WTC11 (cell line): ENCODE results near the gene ADGRL1. TPM values are rescaled to one million over a fixed set of nuclear protein-coding genes. Genes with fewer than 3 reads are reported as not detected.

Source experiments
- ATAC-seq: fragments of 200-7000 bp; cut with Tn5 transposase; 2 replicates; pipeline ENCODE4 v1.10.0; 2021; ENCODE audit warnings: mild to moderate bottlenecking, moderate library complexity
- CTCF ChIA-PET: fragments of 300-600 bp; sonication (Branson Sonifier 250); formaldehyde crosslinking; loops from one replicate; lab custom pipeline; 2021; ENCODE audit warnings: antibody characterized with exemption; lab: Charles Lee
- POLR2A ChIA-PET: fragments of 350-600 bp; sonication (Branson Sonifier 250); formaldehyde crosslinking; loops from one replicate; lab custom pipeline; 2021; ENCODE audit warnings: antibody characterized with exemption; lab: Charles Lee
- DNase-seq: peaks from one replicate; pipeline ENCODE4 v3.0.0; 2021; ENCODE audit warnings: low spot score
- H3K27ac Mint-ChIP-seq: 2 replicates; pipeline ENCODE4 v1.8.0; 2021; ENCODE audit warnings: mixed read lengths
- H3K27me3 Mint-ChIP-seq: 2 replicates; pipeline ENCODE4 v1.8.0; 2021; ENCODE audit warnings: low read depth, mild to moderate bottlenecking, moderate library complexity, mixed read lengths
- H3K36me3 Mint-ChIP-seq: 2 replicates; pipeline ENCODE4 v1.8.0; 2021; ENCODE audit warnings: mixed read lengths
- H3K4me1 Mint-ChIP-seq: 2 replicates; pipeline ENCODE4 v1.8.0; 2022; ENCODE audit warnings: mixed read lengths
- H3K4me3 Mint-ChIP-seq: 2 replicates; pipeline ENCODE4 v1.8.0; 2021; ENCODE audit warnings: mild to moderate bottlenecking, moderate library complexity, mixed read lengths
- H3K9me3 Mint-ChIP-seq: 2 replicates; pipeline ENCODE4 v1.8.0; 2021; ENCODE audit warnings: mixed read lengths
- ATF3 ChIP-seq: sonication (generic); formaldehyde crosslinking; conservative IDR thresholded peaks from 2 replicates; pipeline ENCODE4 v1.8.1; 2022; ENCODE audit warnings: mild to moderate bottlenecking, missing genetic modification reagents
- CTCF ChIP-seq: fragments of 200-600 bp; IDR thresholded peaks from 2 replicates; pipeline ENCODE4 v1.8.0; 2022; ENCODE audit warnings: antibody characterized with exemption
- ELF4 ChIP-seq: sonication (generic); formaldehyde crosslinking; IDR thresholded peaks from 2 replicates; pipeline ENCODE4 v1.8.1; 2022; ENCODE audit warnings: low read depth, mild to moderate bottlenecking, moderate library complexity, missing genetic modification reagents
- FOXK1 ChIP-seq: sonication (generic); formaldehyde crosslinking; IDR thresholded peaks from 2 replicates; pipeline ENCODE4 v1.8.0; 2022; ENCODE audit warnings: mild to moderate bottlenecking, moderate library complexity, missing genetic modification reagents
- GTF2I ChIP-seq: fragments of 250-450 bp; sonication (Bioruptor Pico); conservative IDR thresholded peaks from 2 replicates; pipeline ENCODE4 v1.4.0; 2021; ENCODE audit warnings: mild to moderate bottlenecking
- HMGA2 ChIP-seq: fragments of 250-450 bp; sonication (Bioruptor Pico); IDR thresholded peaks from 2 replicates; pipeline ENCODE4 v1.4.0; 2021; ENCODE audit warnings: mild to moderate bottlenecking, moderate library complexity
- NR2C2 ChIP-seq: sonication (generic); formaldehyde crosslinking; IDR thresholded peaks from 2 replicates; pipeline ENCODE4 v1.8.0; 2022; ENCODE audit warnings: mild to moderate bottlenecking, missing genetic modification reagents
- NR3C1 ChIP-seq: sonication (generic); formaldehyde crosslinking; conservative IDR thresholded peaks from 2 replicates; pipeline ENCODE4 v1.8.1; 2023; ENCODE audit warnings: low read depth, mild to moderate bottlenecking, missing genetic modification reagents
- PRDM15 ChIP-seq: sonication (generic); formaldehyde crosslinking; IDR thresholded peaks from 2 replicates; pipeline ENCODE4 v1.8.0; 2022; ENCODE audit warnings: missing genetic modification reagents
- PRRX2 ChIP-seq: fragments of 250-450 bp; sonication (Bioruptor Pico); IDR thresholded peaks from 2 replicates; pipeline ENCODE4 v1.8.0; 2021; ENCODE audit warnings: mild to moderate bottlenecking
- SOX15 ChIP-seq: fragments of 250-450 bp; sonication (Bioruptor Pico); IDR thresholded peaks from 2 replicates; pipeline ENCODE4 v1.9.0; 2021; ENCODE audit warnings: mild to moderate bottlenecking
- TEAD4 ChIP-seq: sonication (generic); formaldehyde crosslinking; IDR thresholded peaks from 2 replicates; pipeline ENCODE4 v1.8.0; 2022; ENCODE audit warnings: mild to moderate bottlenecking, missing genetic modification reagents
- ZNF138 ChIP-seq: sonication (generic); formaldehyde crosslinking; conservative IDR thresholded peaks from 2 replicates; pipeline ENCODE4 v1.8.1; 2022; ENCODE audit warnings: mild to moderate bottlenecking, moderate library complexity, missing genetic modification reagents
- ZNF232 ChIP-seq: sonication (generic); formaldehyde crosslinking; IDR thresholded peaks from 2 replicates; pipeline ENCODE4 v1.8.0; 2022; ENCODE audit warnings: mild to moderate bottlenecking, missing genetic modification reagents
- ZNF281 ChIP-seq: sonication (generic); formaldehyde crosslinking; IDR thresholded peaks from 2 replicates; pipeline ENCODE4 v1.8.0; 2023; ENCODE audit warnings: mild to moderate bottlenecking, missing genetic modification reagents
- ZNF396 ChIP-seq: fragments of 250-450 bp; sonication (Bioruptor Pico); IDR thresholded peaks from 2 replicates; pipeline ENCODE4 v1.8.0; 2021; ENCODE audit warnings: mild to moderate bottlenecking, moderate library complexity, borderline replicate concordance
- ZNF512 ChIP-seq: sonication (generic); formaldehyde crosslinking; IDR thresholded peaks from 2 replicates; pipeline ENCODE4 v1.8.1; 2022; ENCODE audit warnings: missing genetic modification reagents, borderline replicate concordance
- total RNA-seq: library from RNA; stranded (reverse); gene quantifications from 3 replicates; pipeline ENCODE4 v1.2.3, GENCODE V29; 2021

The ADGRL1 gene
- total RNA-seq, 1 experiment from 2014 or later = 128 TPM

- ATAC-seq = no peak
- peak; percentile 72 for TF ChIP-seq CTCF
- no peak for TF ChIP-seq HMGA2
- TF ChIP-seq FOXK1 (CRISPR knock-in tag) = no peak
- TF ChIP-seq ZNF396 (CRISPR knock-in tag) = no peak
Observed at GRCh38 chr19:14113762-14114414, 92.1 kb downstream of the ADGRL1 start.

GRCh38 chr19:14112809-14113385 lies 93.1 kb downstream of the ADGRL1 start:
- H3K4me1 Mint-ChIP-seq = peaks cover 32% of the 10 kb centered on the region
- no peaks in the 10 kb centered on the region for H3K36me3 Mint-ChIP-seq
- DNase-seq = no peak
- TF ChIP-seq ZNF138 (CRISPR knock-in tag) (no peak), PRRX2 (CRISPR knock-in tag) (no peak), ATF3 (CRISPR knock-in tag) (no peak), ZNF232 (CRISPR knock-in tag) (no peak), NR3C1 (CRISPR knock-in tag) (no peak), NR2C2 (no peak), TEAD4 (CRISPR knock-in tag) (no peak), ZNF281 (no peak), ELF4 (no peak), ZNF512 (CRISPR knock-in tag) (no peak), GTF2I (CRISPR knock-in tag) (no peak), PRDM15 (no peak), SOX15 (CRISPR knock-in tag) (no peak)
- TF ChIP-seq, all 79 proteins: peak for 0
- Mint-ChIP-seq H3K27ac (no peak overlapping the region), H3K4me3 (no peak overlapping the region; the same call in 1 of the 2 replicates), H3K9me3 (no peaks in the 10 kb centered on the region), H3K27me3 (0 out of 2 replicates have a peak, but pooled peaks cover 7% of the 10 kb centered on the region)
- ChIA-PET POLR2A (no interaction called here), CTCF (interaction anchor here (0.7 to 4.1 kb wide), 9 partner anchors 11 to 319 kb away, joined by 3 to 21 read pairs (median 3); partner anchors contain the start of genes ASF1B and C19orf67)
- ATAC-seq = no peak

More at GRCh38 chr19:14113762-14114414, 92.1 kb downstream of the ADGRL1 start:
- H3K4me1 Mint-ChIP-seq = peaks cover 38% of the 10 kb centered on the region
- H3K27ac Mint-ChIP-seq = no peak overlapping the region
- 0 out of 2 replicates have a peak, but pooled peaks cover 7% of the 10 kb centered on the region for H3K27me3 Mint-ChIP-seq
- ChIA-PET CTCF (interaction anchor here (0.5 to 3.7 kb wide), 15 partner anchors 10 to 366 kb away, joined by 3 to 19 read pairs (median 4); partner anchors contain the start of genes ASF1B and PTGER1), POLR2A (no interaction called here)
- no peaks in the 10 kb centered on the region for H3K9me3 Mint-ChIP-seq
- peak; percentile 74 for DNase-seq
- no peaks in the 10 kb centered on the region for H3K36me3 Mint-ChIP-seq
- H3K4me3 Mint-ChIP-seq = no peak overlapping the region
